Left renal cortex interstitium (tissue), 4 donors: Measurements from ENCODE around the gene TRIM27. TPM values are rescaled to one million over a fixed set of nuclear protein-coding genes. Genes with fewer than 3 reads are reported as not detected.
"Not testable (repeated sequence)": the region's sequence is repeated elsewhere in the genome, so short reads cannot be mapped to it uniquely, and the experiment has no call there.

ENCODE experiments used
- DNase-seq, 4 donors: peaks; one replicate each; pipeline ENCODE4 v3.0.0-alpha.2; 2013; ENCODE audit warnings: low read depth in 4 of 4, low spot score in 2 of 4, missing footprints in 1 of 4
- polyA plus RNA-seq, 4 donors: library from polyadenylated mRNA; unstranded; fragments of 120-200 nt; gene quantifications; one replicate each; pipeline ENCODE4 v1.2.1, GENCODE V29; 2013; ENCODE audit not compliant: insufficient read length in 4 of 4

The TRIM27 gene
- polyA plus RNA-seq, 4 donors: 66.5 to 98.6 (median 82.4) TPM

- DNase-seq: peak in 1 of 4 donors; percentile 36
These were observed 20.0 kb upstream of the TRIM27 start for GRCh38 chr6:28943557-28944411.

- no peak for DNase-seq
These were observed 19.4 kb upstream of the TRIM27 start for GRCh38 chr6:28943223-28943556.

- DNase-seq: no peak
These were observed 18.1 kb upstream of the TRIM27 start for GRCh38 chr6:28941684-28942448.

GRCh38 chr6:28940858-28941683 lies 17.3 kb upstream of the TRIM27 start:
- peak in 2 of 4 donors; percentile 62 to 67 for DNase-seq

- peak in 2 of 4 donors; percentile 41 to 54 for DNase-seq
These were observed 16.6 kb upstream of the TRIM27 start for GRCh38 chr6:28940294-28940857.

GRCh38 chr6:28933069-28933468 lies 9.3 kb upstream of the TRIM27 start:
- DNase-seq: no peak

GRCh38 chr6:28929887-28930620 lies 6.3 kb upstream of the TRIM27 start:
- no peak for DNase-seq

- DNase-seq: not testable (repeated sequence)
These were observed 5.6 kb upstream of the TRIM27 start for GRCh38 chr6:28929339-28929738.

GRCh38 chr6:28927846-28928245 lies 4.1 kb upstream of the TRIM27 start:
- no peak for DNase-seq

- peak in 3 of 4 donors; percentile 34 to 39 (median 38) for DNase-seq
These were observed 916 bp downstream of the TRIM27 start for GRCh38 chr6:28922821-28923317.

- no peak for DNase-seq
These were observed 1.6 kb downstream of the TRIM27 start for GRCh38 chr6:28922004-28922820.

GRCh38 chr6:28920281-28920680 lies 3.5 kb downstream of the TRIM27 start:
- DNase-seq: no peak

GRCh38 chr6:28914941-28915340 lies 8.8 kb downstream of the TRIM27 start:
- no peak for DNase-seq

GRCh38 chr6:28910901-28911690 lies 12.7 kb downstream of the TRIM27 start:
- no peak for DNase-seq

- DNase-seq: no peak
These were observed 16.4 kb downstream of the TRIM27 start for GRCh38 chr6:28907394-28907793.

- no peak for DNase-seq
These were observed 17.1 kb downstream of the TRIM27 start for GRCh38 chr6:28906669-28907068.

GRCh38 chr6:28903686-28904085 lies 20.1 kb downstream of the TRIM27 start:
- no peak for DNase-seq

GRCh38 chr6:28901831-28902230 lies 22.0 kb downstream of the TRIM27 start:
- DNase-seq: no peak
